Measurements from ENCODE around the gene CREB3. TPM values are rescaled to one million over a fixed set of nuclear protein-coding genes. Genes with fewer than 3 reads are reported as not detected.

The CREB3 gene
- total RNA-seq, 1 experiment from 2014 or later = 22.4 TPM

- BruUV-seq (replicated peaks) = no TSS peak
- Histone ChIP-seq H3K9me3 (ENCODE audit: insufficient read depth, low read depth) (no peaks in the 10 kb centered on the region), H3K4me3 (peak overlapping the region; percentile 90), H3K79me2 (ENCODE audit: low read depth) (peaks cover 38% of the 10 kb centered on the region), H3K4me1 (replicated peaks; ENCODE audit: insufficient read depth) (peaks cover 17% of the 10 kb centered on the region), H2AFZ (peak overlapping the region; percentile 85), H3K27me3 (ENCODE audit: insufficient read depth, low read depth) (no peaks in the 10 kb centered on the region), H3K9me2 (ENCODE audit: insufficient read depth) (no peaks in the 10 kb centered on the region), H3K27ac (peak overlapping the region; percentile 91), H4K20me1 (ENCODE audit: insufficient read depth) (no peaks in the 10 kb centered on the region), H3K4me2 (peak overlapping the region; percentile 94), H3F3A (ENCODE audit: insufficient read depth, low read depth) (peaks cover 29% of the 10 kb centered on the region), H3K36me3 (ENCODE audit: low read depth) (no peaks in the 10 kb centered on the region)
- peak; percentile 49 to 57 for DNase-seq
- ChIA-PET POLR2A (ENCODE audit: unreplicated experiment) (interaction anchor here (0.6 kb wide), 1 partner anchor 45 kb away, joined by 4 read pairs; no protein-coding TSS in a partner anchor), CTCF (no interaction called here)
- intact Hi-C loops (cut with micrococcal nuclease; ENCODE audit: unreplicated experiment) = no loop called here
- no peak for TF ChIP-seq EZH2 (IDR thresholded peaks at IDR 0.05; ENCODE audit: low read depth)
- TF ChIP-seq CTCF (conservative IDR thresholded peaks at IDR 0.05) = no peak
Observed at GRCh38 chr9:35757226-35757891, 24.9 kb downstream of the CREB3 start.

- no peaks in the 10 kb centered on the region for H3K27me3 ChIP-seq (ENCODE audit: insufficient read depth, low read depth)
- peak overlapping the region; percentile 90 for H3K4me3 ChIP-seq
- peak overlapping the region; percentile 94 for H3K4me2 ChIP-seq
- H3F3A ChIP-seq (ENCODE audit: insufficient read depth, low read depth) = peaks cover 29% of the 10 kb centered on the region
- DNase-seq = no peak
- no peak overlapping the region for H2AFZ ChIP-seq
- intact Hi-C loops (cut with micrococcal nuclease; ENCODE audit: unreplicated experiment) = no loop called here
- peak overlapping the region; percentile 91 for H3K27ac ChIP-seq
- H3K9me2 ChIP-seq (ENCODE audit: insufficient read depth) = no peaks in the 10 kb centered on the region
- no TSS peak for BruUV-seq (replicated peaks)
- ChIA-PET CTCF (no interaction called here), POLR2A (ENCODE audit: unreplicated experiment) (no interaction called here)
- H3K9me3 ChIP-seq (ENCODE audit: insufficient read depth, low read depth) = no peaks in the 10 kb centered on the region
- H3K4me1 ChIP-seq (replicated peaks; ENCODE audit: insufficient read depth) = peaks cover 17% of the 10 kb centered on the region
- H3K79me2 ChIP-seq (ENCODE audit: low read depth) = peaks cover 38% of the 10 kb centered on the region
- no peaks in the 10 kb centered on the region for H3K36me3 ChIP-seq (ENCODE audit: low read depth)
- H4K20me1 ChIP-seq (ENCODE audit: insufficient read depth) = no peaks in the 10 kb centered on the region
- no peak for TF ChIP-seq CTCF (conservative IDR thresholded peaks at IDR 0.05)
- no peak for TF ChIP-seq EZH2 (IDR thresholded peaks at IDR 0.05; ENCODE audit: low read depth)
Observed at GRCh38 chr9:35757892-35758275, 25.4 kb downstream of the CREB3 start.

GRCh38 chr9:35758475-35759050, 26.1 kb downstream of the CREB3 start:
- peak overlapping the region; percentile 94 for H3K4me2 ChIP-seq
- no peaks in the 10 kb centered on the region for H3K36me3 ChIP-seq (ENCODE audit: low read depth)
- intact Hi-C loops (cut with micrococcal nuclease; ENCODE audit: unreplicated experiment) = no loop called here
- H3K27ac ChIP-seq = peak overlapping the region; percentile 91
- no peak overlapping the region for H2AFZ ChIP-seq
- no peak for TF ChIP-seq CTCF (conservative IDR thresholded peaks at IDR 0.05)
- no peak for TF ChIP-seq EZH2 (IDR thresholded peaks at IDR 0.05; ENCODE audit: low read depth)
- no peaks in the 10 kb centered on the region for H3K9me2 ChIP-seq (ENCODE audit: insufficient read depth)
- H4K20me1 ChIP-seq (ENCODE audit: insufficient read depth) = no peaks in the 10 kb centered on the region
- H3K4me1 ChIP-seq (replicated peaks; ENCODE audit: insufficient read depth) = peaks cover 17% of the 10 kb centered on the region
- H3K79me2 ChIP-seq (ENCODE audit: low read depth) = peaks cover 38% of the 10 kb centered on the region
- H3K27me3 ChIP-seq (ENCODE audit: insufficient read depth, low read depth) = no peaks in the 10 kb centered on the region
- peaks cover 29% of the 10 kb centered on the region for H3F3A ChIP-seq (ENCODE audit: insufficient read depth, low read depth)
- DNase-seq = no peak
- ChIA-PET CTCF (interaction anchor here (0.6 kb wide), 1 partner anchor 159 kb away, joined by 3 read pairs; no protein-coding TSS in a partner anchor), POLR2A (ENCODE audit: unreplicated experiment) (no interaction called here)
- H3K9me3 ChIP-seq (ENCODE audit: insufficient read depth, low read depth) = no peaks in the 10 kb centered on the region
- H3K4me3 ChIP-seq = peak overlapping the region; percentile 90; the same call in 1 of the 2 replicates
- TSS peak; percentile 44 for BruUV-seq (replicated peaks)

Measured in PC-9 (cell line).